Effector CD8-positive, alpha-beta T cell (primary cell): ENCODE measurements around the gene RXFP1.
A peak's percentile ranks its signal among the peaks of the same experiment; 100 is the strongest.

Experiments used
- DNase-seq: peaks from one replicate; lab custom pipeline; 2025; lab: John Stamatoyannopoulos, UW

The RXFP1 gene

DNA sequence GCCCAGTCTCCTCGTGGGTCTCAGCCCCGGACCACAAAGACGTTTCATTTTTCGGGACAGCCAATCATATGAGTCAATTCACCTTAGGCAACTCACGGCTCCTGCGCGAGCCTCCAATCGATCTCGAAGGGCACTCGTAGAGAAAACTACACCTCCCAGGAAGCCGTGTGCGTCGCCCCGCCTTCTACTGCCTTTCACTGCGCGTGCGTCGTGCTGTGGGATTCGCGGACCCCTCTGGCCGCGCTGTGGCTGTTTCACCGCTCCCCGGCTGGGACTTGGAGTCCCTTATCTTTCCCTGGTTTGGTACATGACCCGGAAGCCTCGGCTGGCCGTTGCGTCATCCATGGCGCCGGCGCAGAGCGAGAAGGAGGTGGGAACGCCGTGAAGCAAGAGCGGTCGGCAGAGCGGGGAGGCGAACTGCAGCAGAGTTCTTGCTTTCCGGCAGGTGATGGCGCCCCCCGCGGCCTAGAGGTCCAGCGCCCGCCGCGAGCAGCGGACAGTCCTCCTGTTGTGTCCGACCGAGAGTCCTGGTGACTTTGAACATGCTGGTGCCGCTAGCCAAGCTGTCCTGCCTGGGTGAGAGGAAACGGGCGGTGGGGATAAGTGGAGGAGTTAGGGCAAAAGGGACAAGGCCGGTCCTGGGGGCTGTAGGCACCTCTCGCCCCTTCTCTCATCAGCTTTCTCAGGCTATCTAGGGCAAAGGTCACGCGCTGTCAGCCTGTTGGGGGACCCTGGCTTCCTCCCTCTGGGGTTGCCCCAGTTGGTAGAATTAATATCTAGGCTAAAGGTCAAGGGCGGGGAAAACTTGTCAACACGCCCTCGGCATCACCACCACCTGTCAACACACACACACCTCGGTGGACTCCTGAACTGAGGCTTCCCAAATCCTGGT, 150.5 kb downstream of the RXFP1 start, which contains the start of gene ETFDH:
ETFDH (plus strand) TSS at position 382 of the 892 bp plus-strand sequence; CDS start at position 543, 161 bp downstream.
- peak; percentile 98 for DNase-seq

DNA sequence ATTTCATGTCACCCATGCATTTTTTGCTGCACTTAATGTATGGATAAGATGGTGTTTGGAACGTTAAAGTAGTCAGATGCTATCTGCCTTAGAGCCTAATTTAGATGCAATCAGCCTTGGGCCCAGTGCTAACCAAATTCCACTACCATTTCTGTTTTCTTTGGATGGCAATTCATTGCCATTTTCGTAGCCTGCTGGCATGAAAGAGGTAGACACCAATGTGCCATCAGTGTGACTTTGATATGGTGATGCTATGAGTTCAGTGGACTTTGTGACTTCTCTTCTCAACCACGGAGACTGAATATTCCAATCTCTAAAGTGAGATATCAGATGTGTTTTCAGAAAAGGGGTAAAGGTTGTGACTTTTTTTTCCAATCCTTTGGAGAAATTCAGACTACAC, 152.0 kb downstream of the RXFP1 start:
- DNase-seq, result no peak

DNA sequence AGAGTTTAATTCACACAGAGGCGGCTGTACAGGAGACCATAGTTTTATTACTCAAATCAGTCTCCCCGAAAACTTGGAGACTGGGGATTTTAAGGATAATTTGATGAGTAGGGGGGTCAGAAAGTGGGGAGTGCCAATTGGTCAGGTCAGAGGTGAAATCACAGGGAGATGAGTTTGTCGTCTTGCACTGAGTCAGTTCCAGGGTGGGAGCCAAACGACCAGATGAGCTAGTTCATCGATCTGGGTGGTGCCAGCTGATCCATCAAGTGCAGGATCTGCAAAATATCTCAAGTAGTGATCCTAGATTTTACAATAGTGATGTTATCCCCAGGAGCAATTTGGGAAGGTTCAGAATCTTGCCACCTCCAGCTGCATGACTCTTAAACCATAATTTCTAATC, 154.4 kb downstream of the RXFP1 start:
- DNase-seq, result no peak

DNA sequence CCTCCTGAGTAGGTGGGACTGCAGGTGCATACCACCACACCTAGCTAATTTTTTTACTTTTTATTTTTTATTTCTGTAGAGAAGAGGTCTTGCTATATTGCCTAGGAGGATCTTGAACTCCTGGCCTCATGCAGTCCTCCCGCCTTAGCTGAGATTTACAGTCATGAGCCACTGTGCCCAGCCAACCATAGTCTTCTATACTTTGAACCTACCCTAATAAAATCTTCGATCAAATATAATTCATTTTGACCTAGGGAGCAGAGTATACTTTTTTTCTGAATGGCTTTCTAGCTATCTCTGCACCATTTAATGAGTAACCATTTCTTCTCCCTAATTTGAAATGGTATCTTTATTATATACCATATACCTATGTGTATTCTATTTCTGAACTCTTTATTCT, 157.1 kb downstream of the RXFP1 start:
- DNase-seq, result no peak

DNA sequence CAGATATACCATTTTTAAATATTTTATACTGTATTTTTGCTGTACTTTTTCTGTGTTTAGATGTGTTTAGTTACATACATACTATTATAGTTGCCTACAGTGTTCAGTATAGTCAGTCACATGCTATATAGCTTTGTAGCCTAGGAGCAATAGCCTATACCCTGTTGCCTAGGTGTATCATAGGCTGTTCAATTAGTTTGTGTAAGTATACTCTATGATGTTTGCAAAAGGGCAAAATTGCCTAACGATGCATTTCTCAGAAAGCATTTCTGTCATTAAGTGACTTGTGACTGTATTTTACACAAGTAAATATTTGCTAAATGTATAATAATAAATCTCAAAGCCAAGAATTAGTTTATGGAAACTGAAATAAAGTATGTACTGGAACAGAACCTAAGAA, 159.9 kb downstream of the RXFP1 start:
- no peak for DNase-seq

DNA sequence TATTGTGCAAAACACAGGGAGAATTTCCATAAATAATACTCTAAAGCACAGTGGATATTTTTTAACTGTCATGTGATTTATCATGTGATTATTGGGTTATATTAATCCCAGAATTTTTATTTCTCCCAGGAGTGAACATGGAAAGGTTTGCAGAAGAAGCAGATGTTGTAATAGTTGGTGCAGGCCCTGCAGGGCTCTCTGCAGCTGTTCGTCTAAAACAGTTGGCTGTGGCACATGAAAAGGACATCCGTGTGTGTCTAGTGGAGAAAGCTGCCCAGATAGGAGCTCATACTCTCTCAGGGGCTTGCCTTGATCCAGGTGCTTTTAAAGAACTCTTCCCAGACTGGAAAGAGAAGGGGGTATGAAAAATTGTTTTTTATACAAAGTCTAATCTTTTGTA, 160.4 kb downstream of the RXFP1 start:
- no peak for DNase-seq

DNA sequence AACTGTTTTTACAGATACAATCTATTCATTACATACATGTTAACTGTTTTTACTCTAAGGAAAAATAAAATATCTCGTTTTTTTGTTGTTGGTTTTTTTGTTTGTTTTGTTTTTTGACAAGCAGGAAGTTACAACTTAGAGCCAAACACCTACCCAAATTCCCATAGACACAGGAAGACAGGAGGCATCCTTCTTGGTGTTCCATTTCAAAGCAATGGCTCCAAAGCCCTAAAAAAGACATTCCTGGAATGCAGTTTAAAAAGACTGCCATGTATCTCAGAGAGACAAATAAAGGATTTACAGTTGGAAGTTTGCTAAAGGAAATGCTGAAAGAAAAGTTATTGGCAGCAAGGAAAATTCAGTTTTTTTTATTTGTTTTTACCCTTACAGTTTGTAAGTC, 167.1 kb downstream of the RXFP1 start:
- no peak for DNase-seq
